ENCODE results near the gene EGR4. TPM values are rescaled to one million over a fixed set of nuclear protein-coding genes. Genes with fewer than 3 reads are reported as not detected.

Gene EGR4
- total and polyA plus RNA-seq, 2 experiments from 2014 or later: 0.06 to 0.31 TPM

GRCh38 chr2:73272270-73272669, 21.1 kb downstream of the EGR4 start:
- H3K9me3 ChIP-seq (ENCODE audit: low read depth): no peaks in the 10 kb centered on the region
- H3K4me3 ChIP-seq: no peak overlapping the region
- DNase-seq (ENCODE audit: low read depth in 1 of 2, low spot score in 1 of 2): no peak
- TF ChIP-seq CTCF (IDR thresholded peaks at IDR 0.05; ENCODE audit: low read depth, low read length): no peak
- H3K4me1 ChIP-seq (ENCODE audit: low read depth): no peaks in the 10 kb centered on the region
- peaks cover 53% of the 10 kb centered on the region for H3K27me3 ChIP-seq
- no peak overlapping the region for H3K27ac ChIP-seq
- no peaks in the 10 kb centered on the region for H3K36me3 ChIP-seq

GRCh38 chr2:73269686-73270465, 23.5 kb downstream of the EGR4 start:
- Histone ChIP-seq H3K4me3 (no peak overlapping the region), H3K27me3 (peaks cover 65% of the 10 kb centered on the region), H3K4me1 (ENCODE audit: low read depth) (no peaks in the 10 kb centered on the region), H3K36me3 (no peaks in the 10 kb centered on the region), H3K9me3 (ENCODE audit: low read depth) (no peaks in the 10 kb centered on the region), H3K27ac (no peak overlapping the region)
- no peak for DNase-seq (ENCODE audit: low read depth in 1 of 2, low spot score in 1 of 2)
- TF ChIP-seq CTCF (IDR thresholded peaks at IDR 0.05; ENCODE audit: low read depth, low read length): no peak

GRCh38 chr2:73268830-73269685, 24.3 kb downstream of the EGR4 start:
- peak overlapping the region; percentile 4 for H3K4me3 ChIP-seq
- no peaks in the 10 kb centered on the region for H3K36me3 ChIP-seq
- no peaks in the 10 kb centered on the region for H3K9me3 ChIP-seq (ENCODE audit: low read depth)
- no peak overlapping the region for H3K27ac ChIP-seq
- H3K27me3 ChIP-seq: peaks cover 65% of the 10 kb centered on the region
- peak; percentile 32 to 36 for DNase-seq (ENCODE audit: low read depth in 1 of 2, low spot score in 1 of 2)
- no peaks in the 10 kb centered on the region for H3K4me1 ChIP-seq (ENCODE audit: low read depth)
- no peak for TF ChIP-seq CTCF (IDR thresholded peaks at IDR 0.05; ENCODE audit: low read depth, low read length)

- Histone ChIP-seq H3K9me3 (ENCODE audit: low read depth) (no peaks in the 10 kb centered on the region), H3K27me3 (peaks cover 65% of the 10 kb centered on the region), H3K4me1 (ENCODE audit: low read depth) (no peaks in the 10 kb centered on the region), H3K4me3 (no peak overlapping the region), H3K27ac (no peak overlapping the region), H3K36me3 (no peaks in the 10 kb centered on the region)
- no peak for DNase-seq (ENCODE audit: low read depth in 1 of 2, low spot score in 1 of 2)
- TF ChIP-seq CTCF (IDR thresholded peaks at IDR 0.05; ENCODE audit: low read depth, low read length): no peak
Measured at GRCh38 chr2:73268366-73268829, 24.9 kb downstream of the EGR4 start.

GRCh38 chr2:73267008-73267407, 26.3 kb downstream of the EGR4 start:
- Histone ChIP-seq H3K27me3 (peaks cover 60% of the 10 kb centered on the region), H3K4me3 (no peak overlapping the region), H3K4me1 (ENCODE audit: low read depth) (no peaks in the 10 kb centered on the region), H3K9me3 (ENCODE audit: low read depth) (no peaks in the 10 kb centered on the region), H3K36me3 (no peaks in the 10 kb centered on the region), H3K27ac (no peak overlapping the region)
- no peak for TF ChIP-seq CTCF (IDR thresholded peaks at IDR 0.05; ENCODE audit: low read depth, low read length)
- DNase-seq (ENCODE audit: low read depth in 1 of 2, low spot score in 1 of 2): no peak
